ENCODE measurements around the gene LHX2. TPM values are rescaled to one million over a fixed set of nuclear protein-coding genes. Genes with fewer than 3 reads are reported as not detected.
A peak's percentile ranks its signal among the peaks of the same experiment; 100 is the strongest.

Gene LHX2
- total RNA-seq, 1 experiment from 2014 or later: 0.26 TPM

GRCh38 chr9:123999661-124000060, 11.9 kb upstream of the LHX2 start:
- Histone ChIP-seq H3K4me1 (ENCODE audit: insufficient read depth, low read length, poor library complexity, severe bottlenecking) (no peaks in the 10 kb centered on the region), H3K9me3 (ENCODE audit: low read depth, low read length, poor library complexity, severe bottlenecking) (no peaks in the 10 kb centered on the region), H3K27ac (ENCODE audit: low read depth, low read length, poor library complexity, severe bottlenecking) (no peak overlapping the region), H3K27me3 (replicated peaks; ENCODE audit: insufficient read depth, low read depth, low read length, poor library complexity) (peaks cover 92% of the 10 kb centered on the region), H3K36me3 (ENCODE audit: insufficient read depth, low read length, poor library complexity, severe bottlenecking) (no peaks in the 10 kb centered on the region), H3K4me3 (ENCODE audit: low read depth, low read length, poor library complexity, severe bottlenecking) (no peak overlapping the region)
- intact Hi-C loops (cut with micrococcal nuclease; ENCODE audit: unreplicated experiment): loop anchor here (10.0 kb wide), 1 partner anchor 135 kb away; no protein-coding TSS in a partner anchor
- no TSS peak for BruUV-seq (replicated peaks)
- ChIA-PET CTCF (no interaction called here), POLR2A (ENCODE audit: low non-redundant PET) (no interaction called here)
- DNase-seq (ENCODE audit: low spot score): no peak
- no peak for TF ChIP-seq EZH2 (IDR thresholded peaks at IDR 0.05; ENCODE audit: borderline replicate concordance, low read depth, low read length, poor library complexity, severe bottlenecking)
- TF ChIP-seq CTCF (conservative IDR thresholded peaks at IDR 0.05; ENCODE audit: low read depth, low read length): no peak

- H3K27me3 ChIP-seq (replicated peaks; ENCODE audit: insufficient read depth, low read depth, low read length, poor library complexity): peaks cover 94% of the 10 kb centered on the region
- no peaks in the 10 kb centered on the region for H3K9me3 ChIP-seq (ENCODE audit: low read depth, low read length, poor library complexity, severe bottlenecking)
- H3K4me1 ChIP-seq (ENCODE audit: insufficient read depth, low read length, poor library complexity, severe bottlenecking): no peaks in the 10 kb centered on the region
- BruUV-seq (replicated peaks): no TSS peak
- ChIA-PET POLR2A (ENCODE audit: low non-redundant PET) (no interaction called here), CTCF (no interaction called here)
- no peak overlapping the region for H3K27ac ChIP-seq (ENCODE audit: low read depth, low read length, poor library complexity, severe bottlenecking)
- no peak for DNase-seq (ENCODE audit: low spot score)
- peak; percentile 99 for TF ChIP-seq EZH2 (IDR thresholded peaks at IDR 0.05; ENCODE audit: borderline replicate concordance, low read depth, low read length, poor library complexity, severe bottlenecking)
- no peak for TF ChIP-seq CTCF (conservative IDR thresholded peaks at IDR 0.05; ENCODE audit: low read depth, low read length)
- no peak overlapping the region for H3K4me3 ChIP-seq (ENCODE audit: low read depth, low read length, poor library complexity, severe bottlenecking)
- H3K36me3 ChIP-seq (ENCODE audit: insufficient read depth, low read length, poor library complexity, severe bottlenecking): no peaks in the 10 kb centered on the region
- intact Hi-C loops (cut with micrococcal nuclease; ENCODE audit: unreplicated experiment): loop anchor here (10.0 kb wide), 1 partner anchor 135 kb away; no protein-coding TSS in a partner anchor
These were observed 11.3 kb upstream of the LHX2 start for GRCh38 chr9:124000161-124000783.

GRCh38 chr9:124000784-124001457, 10.6 kb upstream of the LHX2 start:
- no TSS peak for BruUV-seq (replicated peaks)
- Histone ChIP-seq H3K36me3 (ENCODE audit: insufficient read depth, low read length, poor library complexity, severe bottlenecking) (no peaks in the 10 kb centered on the region), H3K27ac (ENCODE audit: low read depth, low read length, poor library complexity, severe bottlenecking) (no peak overlapping the region), H3K27me3 (replicated peaks; ENCODE audit: insufficient read depth, low read depth, low read length, poor library complexity) (peaks cover 94% of the 10 kb centered on the region), H3K9me3 (ENCODE audit: low read depth, low read length, poor library complexity, severe bottlenecking) (no peaks in the 10 kb centered on the region), H3K4me1 (ENCODE audit: insufficient read depth, low read length, poor library complexity, severe bottlenecking) (no peaks in the 10 kb centered on the region), H3K4me3 (ENCODE audit: low read depth, low read length, poor library complexity, severe bottlenecking) (no peak overlapping the region)
- ChIA-PET CTCF (no interaction called here), POLR2A (ENCODE audit: low non-redundant PET) (no interaction called here)
- TF ChIP-seq EZH2 (IDR thresholded peaks at IDR 0.05; ENCODE audit: borderline replicate concordance, low read depth, low read length, poor library complexity, severe bottlenecking) (peak; percentile 82), CTCF (conservative IDR thresholded peaks at IDR 0.05; ENCODE audit: low read depth, low read length) (no peak)
- no peak for DNase-seq (ENCODE audit: low spot score)
- intact Hi-C loops (cut with micrococcal nuclease; ENCODE audit: unreplicated experiment): loop anchor here (10.0 kb wide), 1 partner anchor 136 kb away; no protein-coding TSS in a partner anchor
